ENCODE results near the gene BMP8A.

BMP8A gene

DNA sequence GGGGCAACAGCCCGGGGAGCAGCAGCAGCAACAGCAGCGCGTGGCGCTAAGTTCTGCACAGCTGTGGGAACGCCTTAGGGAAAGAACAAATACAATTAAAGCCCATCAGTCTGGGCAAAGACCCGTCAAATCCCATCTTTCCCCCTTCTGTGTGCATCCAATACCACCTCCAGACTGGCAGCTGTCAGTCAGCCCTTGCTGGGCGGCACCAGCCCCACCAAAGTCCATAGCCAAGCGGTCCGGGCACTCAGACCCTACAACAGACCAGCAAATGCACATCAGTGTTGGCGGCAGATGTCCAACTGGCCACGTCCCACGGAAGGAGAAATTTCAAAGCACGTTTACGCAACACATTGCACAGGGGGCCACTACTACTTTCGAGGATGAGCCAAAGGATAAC is 72.2 kb downstream of the BMP8A start:
- peaks cover 67% of the 10 kb centered on the region for H3K36me3 ChIP-seq (ENCODE audit: low read length)
- H4K20me1 ChIP-seq (ENCODE audit: low read depth, low read length) = peaks cover 7% of the 10 kb centered on the region
- TF ChIP-seq, protein P1, sequence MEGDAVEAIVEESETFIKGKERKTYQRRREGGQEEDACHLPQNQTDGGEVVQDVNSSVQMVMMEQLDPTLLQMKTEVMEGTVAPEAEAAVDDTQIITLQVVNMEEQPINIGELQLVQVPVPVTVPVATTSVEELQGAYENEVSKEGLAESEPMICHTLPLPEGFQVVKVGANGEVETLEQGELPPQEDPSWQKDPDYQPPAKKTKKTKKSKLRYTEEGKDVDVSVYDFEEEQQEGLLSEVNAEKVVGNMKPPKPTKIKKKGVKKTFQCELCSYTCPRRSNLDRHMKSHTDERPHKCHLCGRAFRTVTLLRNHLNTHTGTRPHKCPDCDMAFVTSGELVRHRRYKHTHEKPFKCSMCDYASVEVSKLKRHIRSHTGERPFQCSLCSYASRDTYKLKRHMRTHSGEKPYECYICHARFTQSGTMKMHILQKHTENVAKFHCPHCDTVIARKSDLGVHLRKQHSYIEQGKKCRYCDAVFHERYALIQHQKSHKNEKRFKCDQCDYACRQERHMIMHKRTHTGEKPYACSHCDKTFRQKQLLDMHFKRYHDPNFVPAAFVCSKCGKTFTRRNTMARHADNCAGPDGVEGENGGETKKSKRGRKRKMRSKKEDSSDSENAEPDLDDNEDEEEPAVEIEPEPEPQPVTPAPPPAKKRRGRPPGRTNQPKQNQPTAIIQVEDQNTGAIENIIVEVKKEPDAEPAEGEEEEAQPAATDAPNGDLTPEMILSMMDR (IDR thresholded peaks at IDR 0.05; ENCODE audit: insufficient read depth, low read length, poor library complexity, severe bottlenecking) = no peak
- TF ChIP-seq EZH2phosphoT487 (conservative IDR thresholded peaks at IDR 0.05; ENCODE audit: low read length) = no peak
- H3K4me3 ChIP-seq (ENCODE audit: insufficient read depth, low read length, poor library complexity, severe bottlenecking) = no peak overlapping the region
- H3F3A ChIP-seq (ENCODE audit: insufficient read depth) = peaks cover 31% of the 10 kb centered on the region
- H3K79me2 ChIP-seq (ENCODE audit: insufficient read depth, low read length) = 0 out of 2 replicates have a peak, but pooled peaks cover 9% of the 10 kb centered on the region
- no peaks in the 10 kb centered on the region for H3K9me3 ChIP-seq (ENCODE audit: insufficient read depth, low read length)
- H3K9me2 ChIP-seq (replicated peaks; ENCODE audit: insufficient read depth, low read length) = no peaks in the 10 kb centered on the region
- no peak overlapping the region for H3K27ac ChIP-seq (ENCODE audit: low read depth, low read length)
- H2AFZ ChIP-seq (ENCODE audit: low read depth, low read length, severe bottlenecking) = no peak overlapping the region
- H3K9ac ChIP-seq (ENCODE audit: low read length) = no peak overlapping the region
- no peaks in the 10 kb centered on the region for H3K27me3 ChIP-seq (ENCODE audit: low read length)
- no peak overlapping the region for H3K4me2 ChIP-seq (ENCODE audit: low read depth, low read length, poor library complexity, severe bottlenecking)

DNA sequence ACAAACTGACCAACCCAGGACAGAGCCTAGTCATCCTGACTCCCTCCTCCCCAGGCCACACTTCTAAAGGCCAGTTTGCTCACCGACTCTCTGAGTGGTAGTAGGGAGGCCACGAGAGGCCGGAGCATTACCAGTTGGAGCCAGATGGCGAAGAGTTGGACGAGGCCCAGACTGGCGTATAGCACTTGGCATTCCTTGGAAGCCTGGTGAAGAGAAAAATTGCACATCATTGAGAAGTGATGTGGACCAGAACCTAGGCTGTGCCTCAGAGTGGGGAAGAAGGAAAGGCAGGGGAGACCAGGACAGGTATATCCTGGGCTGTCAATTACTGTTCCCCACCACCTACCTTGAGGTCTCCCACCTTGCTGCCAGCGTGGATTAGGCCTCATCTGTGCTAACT is 72.9 kb downstream of the BMP8A start:
- no peak overlapping the region for H3K4me3 ChIP-seq (ENCODE audit: insufficient read depth, low read length, poor library complexity, severe bottlenecking)
- no peaks in the 10 kb centered on the region for H3K27me3 ChIP-seq (ENCODE audit: low read length)
- no peak overlapping the region for H2AFZ ChIP-seq (ENCODE audit: low read depth, low read length, severe bottlenecking)
- peaks cover 73% of the 10 kb centered on the region for H3K36me3 ChIP-seq (ENCODE audit: low read length)
- peaks cover 10% of the 10 kb centered on the region for H4K20me1 ChIP-seq (ENCODE audit: low read depth, low read length)
- no peak overlapping the region for H3K9ac ChIP-seq (ENCODE audit: low read length)
- no peak overlapping the region for H3K27ac ChIP-seq (ENCODE audit: low read depth, low read length)
- no peaks in the 10 kb centered on the region for H3K9me2 ChIP-seq (replicated peaks; ENCODE audit: insufficient read depth, low read length)
- TF ChIP-seq EZH2phosphoT487 (conservative IDR thresholded peaks at IDR 0.05; ENCODE audit: low read length) = no peak
- TF ChIP-seq, protein P1 (IDR thresholded peaks at IDR 0.05; ENCODE audit: insufficient read depth, low read length, poor library complexity, severe bottlenecking) = no peak
- H3K79me2 ChIP-seq (ENCODE audit: insufficient read depth, low read length) = 0 out of 2 replicates have a peak, but pooled peaks cover 10% of the 10 kb centered on the region
- no peak overlapping the region for H3K4me2 ChIP-seq (ENCODE audit: low read depth, low read length, poor library complexity, severe bottlenecking)
- peaks cover 28% of the 10 kb centered on the region for H3F3A ChIP-seq (ENCODE audit: insufficient read depth)
- H3K9me3 ChIP-seq (ENCODE audit: insufficient read depth, low read length) = no peaks in the 10 kb centered on the region

DNA sequence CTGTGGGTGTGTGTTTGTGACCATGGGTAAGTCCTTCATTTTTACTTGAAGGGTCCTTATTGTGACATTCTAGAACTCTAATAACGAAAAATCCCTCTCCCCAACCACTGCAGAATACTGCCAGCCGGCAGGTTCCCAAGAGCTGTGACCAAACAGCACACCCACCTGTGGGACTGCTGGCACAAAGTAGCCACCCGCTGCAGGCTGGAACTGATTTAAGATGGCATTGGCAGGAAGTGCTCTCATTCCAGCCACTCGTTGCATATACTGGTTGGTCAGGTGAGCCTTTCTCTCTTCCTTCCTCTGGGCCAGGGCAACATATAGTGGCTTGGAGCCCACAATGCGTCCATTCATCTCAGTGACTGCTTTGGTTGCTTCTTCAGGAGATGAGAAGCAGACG is 73.5 kb downstream of the BMP8A start:
- Histone ChIP-seq H3K9me3 (ENCODE audit: insufficient read depth, low read length) (no peaks in the 10 kb centered on the region), H3K9me2 (replicated peaks; ENCODE audit: insufficient read depth, low read length) (no peaks in the 10 kb centered on the region), H3K27me3 (ENCODE audit: low read length) (no peaks in the 10 kb centered on the region), H3K27ac (ENCODE audit: low read depth, low read length) (no peak overlapping the region), H3K4me3 (ENCODE audit: insufficient read depth, low read length, poor library complexity, severe bottlenecking) (no peak overlapping the region), H4K20me1 (ENCODE audit: low read depth, low read length) (peaks cover 16% of the 10 kb centered on the region), H3K9ac (ENCODE audit: low read length) (no peak overlapping the region), H3F3A (ENCODE audit: insufficient read depth) (peaks cover 28% of the 10 kb centered on the region), H3K36me3 (ENCODE audit: low read length) (peaks cover 79% of the 10 kb centered on the region), H3K4me2 (ENCODE audit: low read depth, low read length, poor library complexity, severe bottlenecking) (no peak overlapping the region), H2AFZ (ENCODE audit: low read depth, low read length, severe bottlenecking) (no peak overlapping the region), H3K79me2 (ENCODE audit: insufficient read depth, low read length) (peaks cover 10% of the 10 kb centered on the region; the same call in 1 of the 2 replicates)
- TF ChIP-seq, protein P1 (IDR thresholded peaks at IDR 0.05; ENCODE audit: insufficient read depth, low read length, poor library complexity, severe bottlenecking) = no peak
- no peak for TF ChIP-seq EZH2phosphoT487 (conservative IDR thresholded peaks at IDR 0.05; ENCODE audit: low read length)
